ENCODE measurements around the gene AP4S1.
"Not testable (repeated sequence)": the region's sequence is repeated elsewhere in the genome, so short reads cannot be mapped to it uniquely, and the experiment has no call there.

Gene AP4S1

DNA sequence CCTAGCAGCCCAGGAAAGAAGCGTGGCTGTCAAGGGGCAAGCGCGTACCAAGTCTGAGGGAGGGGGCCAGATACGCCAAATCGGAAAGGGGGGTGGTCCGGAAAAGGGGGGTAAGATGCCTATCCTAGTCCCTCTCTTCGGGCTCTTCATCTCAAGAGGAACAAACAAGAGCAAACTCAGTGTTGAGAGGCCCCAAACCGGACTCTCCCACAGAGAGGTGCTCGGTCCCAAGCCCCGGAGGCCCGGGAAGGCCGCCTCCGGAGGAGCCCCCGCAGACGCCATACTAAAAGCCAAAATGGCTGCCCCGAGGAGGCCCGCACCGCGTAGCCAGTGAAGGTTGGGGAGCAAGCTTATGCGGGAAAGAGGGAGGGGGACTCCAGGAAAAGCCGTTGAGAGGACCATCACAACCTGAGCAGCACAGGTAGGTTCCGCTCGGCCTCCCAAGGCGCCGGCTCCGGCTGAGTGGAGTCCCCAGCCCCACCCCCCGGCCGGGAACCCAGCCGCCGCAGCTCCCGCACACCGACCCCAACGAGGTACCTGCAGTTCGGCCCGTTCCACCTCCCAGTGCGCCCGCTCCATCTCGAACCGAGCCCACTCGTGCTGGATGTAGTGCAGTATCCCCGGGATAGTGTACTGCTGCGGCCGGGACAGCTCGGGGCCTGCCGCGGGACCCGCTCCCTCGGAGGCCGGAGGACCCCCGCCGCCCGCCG lies at the start of gene AP4S1:
TSS of gene AP4S1 (plus strand) at position 283 of the 710 bp plus-strand sequence. CDS start 40,548 bp downstream, outside the sequence.
- no peak for DNase-seq

- DNase-seq: no peak
These were observed 47.7 kb upstream of the AP4S1 start for GRCh38 chr14:30977752-30978151.

DNA sequence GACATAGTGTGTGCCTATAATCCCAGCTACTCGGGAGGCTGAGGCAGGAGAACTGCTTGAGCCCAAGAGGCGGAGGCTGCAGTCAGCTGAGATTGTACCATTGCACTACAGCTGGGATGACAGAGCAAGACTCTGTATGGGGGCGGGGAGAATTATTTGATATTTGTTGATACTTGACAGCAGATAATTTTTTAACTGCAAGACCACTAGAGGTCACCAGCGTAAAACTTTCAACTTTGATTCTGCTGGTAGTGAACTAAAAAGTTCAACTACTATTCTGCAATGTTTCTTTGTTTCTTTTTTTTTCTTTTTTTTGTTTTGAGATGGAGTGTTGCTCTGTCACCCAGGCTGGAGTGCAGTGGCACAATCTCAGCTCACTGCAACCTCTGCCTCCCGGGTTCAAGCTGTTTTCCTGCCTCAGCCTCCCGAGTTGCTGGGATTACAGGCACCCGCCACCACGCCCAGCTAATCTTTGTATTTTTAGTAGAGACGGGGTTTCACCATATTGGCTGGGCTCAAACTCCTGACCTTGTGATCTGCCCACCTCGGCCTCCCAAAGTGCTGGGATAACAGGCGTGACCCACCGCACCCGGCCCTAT lies 45.2 kb upstream of the AP4S1 start:
- DNase-seq: not testable (repeated sequence)

GRCh38 chr14:30980980-30981379 lies 44.5 kb upstream of the AP4S1 start:
- DNase-seq: no peak

DNA sequence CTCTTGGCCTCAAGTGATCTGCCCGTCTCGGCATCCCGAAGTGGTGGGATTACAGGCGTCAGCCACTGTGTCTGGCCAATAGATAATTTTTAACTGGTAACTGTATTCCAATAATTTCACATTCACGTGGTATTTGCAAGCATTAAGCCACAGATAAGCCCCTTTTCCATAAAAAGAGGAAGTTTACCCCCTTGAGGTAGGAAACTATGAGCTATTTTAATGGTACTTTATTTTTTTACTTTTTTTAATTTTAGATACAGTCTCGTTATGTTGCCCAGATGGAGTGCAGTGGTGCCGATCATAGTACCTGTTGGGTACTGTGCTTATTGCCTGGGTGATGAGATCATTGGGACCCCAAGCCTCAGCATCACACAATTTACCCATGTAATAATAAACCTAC lies 42.9 kb upstream of the AP4S1 start:
- no peak for DNase-seq

DNA sequence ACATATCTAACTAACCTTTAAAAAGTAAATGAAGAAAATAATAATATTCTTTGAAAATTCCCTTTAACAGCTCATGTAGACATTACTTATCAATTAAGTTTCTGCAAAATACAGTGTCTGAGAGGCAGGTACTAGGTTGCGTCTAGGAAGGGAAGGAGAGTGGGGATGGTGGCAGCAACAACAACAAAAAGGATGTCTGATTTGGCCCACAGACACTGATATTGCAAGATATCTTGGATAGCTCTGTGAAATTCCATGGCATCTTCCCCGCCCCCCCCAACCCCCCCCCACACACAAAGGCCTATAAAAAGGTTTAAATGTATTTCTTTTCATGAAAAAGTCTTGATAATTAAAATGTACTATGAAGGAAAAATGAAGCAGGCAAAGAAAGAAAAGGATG lies 41.6 kb upstream of the AP4S1 start:
- DNase-seq: no peak

GRCh38 chr14:30985796-30986195 lies 39.7 kb upstream of the AP4S1 start:
- DNase-seq: no peak

DNA sequence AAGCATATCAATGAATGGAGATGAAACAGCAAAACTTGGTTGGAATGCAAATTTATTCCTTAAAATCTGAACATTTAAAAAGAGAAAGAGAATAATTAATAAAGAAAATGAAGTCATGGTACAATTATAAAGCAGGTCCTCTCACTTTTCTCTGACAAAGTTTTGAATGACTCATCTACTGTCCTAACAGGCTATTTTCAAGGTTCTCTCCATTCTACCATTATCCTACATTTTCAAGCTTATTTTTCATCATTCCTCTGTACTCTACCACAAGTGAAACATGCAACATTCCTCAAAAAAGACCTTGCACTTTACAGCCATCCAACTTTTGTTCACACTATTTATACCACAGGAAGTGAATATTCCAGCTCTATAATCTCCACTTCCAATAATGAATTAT lies 36.9 kb upstream of the AP4S1 start:
- no peak for DNase-seq

GRCh38 chr14:30990770-30991169 lies 34.7 kb upstream of the AP4S1 start:
- DNase-seq: no peak

GRCh38 chr14:30991408-30991807 lies 34.0 kb upstream of the AP4S1 start:
- DNase-seq: no peak

GRCh38 chr14:30993071-30993470 lies 32.4 kb upstream of the AP4S1 start:
- no peak for DNase-seq

DNA sequence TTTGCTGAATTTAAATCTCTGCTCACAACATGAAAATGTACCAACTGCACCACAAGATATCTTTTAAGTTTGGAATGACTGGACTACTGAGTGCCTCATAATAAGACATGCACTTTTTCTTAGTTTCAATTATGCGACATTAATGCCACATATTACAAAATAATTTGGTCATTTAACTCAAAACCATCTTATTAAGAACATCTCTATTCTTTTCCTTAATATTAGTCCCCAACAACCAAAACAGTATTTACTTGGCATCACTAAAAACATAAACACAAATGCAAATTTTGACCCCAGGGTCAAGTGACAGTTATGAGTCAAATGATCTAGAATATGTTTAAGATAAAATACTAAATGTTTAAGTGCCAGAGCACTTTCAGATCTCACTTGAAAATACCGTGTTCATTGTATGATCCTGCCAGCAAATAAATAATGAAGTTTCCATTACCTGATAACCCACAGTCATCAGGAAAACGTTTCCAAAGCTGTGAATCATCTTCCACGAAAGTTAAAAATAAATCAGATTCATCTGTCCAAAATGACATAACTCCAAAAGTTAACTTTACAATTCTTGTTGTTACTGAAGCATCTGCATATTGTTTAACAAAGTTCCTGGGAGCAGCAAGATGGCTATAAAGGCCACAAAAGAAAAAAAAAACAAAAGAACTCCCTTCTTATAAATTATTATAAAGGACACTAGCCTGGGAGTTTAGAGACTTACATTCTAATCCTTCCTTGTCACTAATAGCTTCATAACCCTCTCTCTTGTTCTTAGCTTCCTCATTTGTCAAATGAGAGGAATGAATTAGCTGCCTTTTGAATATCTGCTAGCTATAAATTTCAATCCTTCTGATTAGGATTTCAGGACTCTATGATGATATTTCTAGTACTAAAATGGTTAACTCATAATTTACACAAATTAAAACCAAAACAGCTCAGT lies 30.5 kb upstream of the AP4S1 start:
- DNase-seq: no peak

DNA sequence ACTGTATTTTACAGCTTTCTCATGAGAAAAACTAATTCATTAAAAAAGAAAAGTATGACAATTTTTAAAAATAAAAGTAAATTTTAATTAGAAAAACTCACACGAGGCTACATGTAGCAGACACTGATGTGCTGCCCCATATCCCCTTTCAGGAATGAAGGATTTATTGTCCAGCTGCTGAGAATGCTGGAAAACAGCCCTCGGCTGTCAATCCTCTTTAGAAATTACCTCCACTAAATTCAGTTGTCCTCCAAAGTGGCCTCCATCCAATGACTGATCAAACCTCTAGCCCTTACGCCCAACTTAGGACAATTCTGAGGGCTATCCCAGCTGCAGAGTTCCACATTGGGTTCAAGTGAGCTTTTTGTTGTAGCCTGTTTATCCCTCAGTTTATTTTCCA lies 29.8 kb upstream of the AP4S1 start:
- DNase-seq: no peak

GRCh38 chr14:30996892-30997659 lies 28.4 kb upstream of the AP4S1 start:
- DNase-seq: no peak

DNA sequence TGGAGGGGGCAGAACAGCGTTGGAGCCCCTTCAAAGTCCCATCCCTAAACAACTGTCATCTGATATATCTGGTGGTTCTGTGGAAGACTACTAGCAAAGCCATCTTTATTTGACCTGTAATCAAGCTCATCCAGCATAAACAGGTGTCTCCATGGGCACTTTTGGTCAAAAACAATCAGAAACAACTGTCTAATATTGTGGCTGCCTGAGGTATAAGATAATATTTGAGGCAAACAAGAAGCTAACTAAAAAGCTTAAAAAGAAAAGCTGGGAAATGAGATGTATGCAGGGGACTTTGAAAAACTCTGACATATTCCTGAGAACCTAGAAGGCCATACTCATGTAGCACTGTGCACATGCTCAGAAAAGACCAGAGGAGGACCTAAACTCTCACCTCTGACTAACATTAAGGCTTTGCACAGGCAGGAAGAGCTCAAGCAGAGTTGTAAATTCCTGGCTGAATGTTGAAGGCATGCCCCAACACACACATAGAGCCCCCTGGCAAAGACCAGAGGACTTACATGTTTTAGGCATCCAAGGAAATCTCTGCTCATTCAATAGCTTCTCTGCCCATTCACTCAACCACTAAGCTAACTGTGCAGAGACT lies 27.2 kb upstream of the AP4S1 start:
- no peak for DNase-seq

- no peak for DNase-seq
These were observed 26.2 kb upstream of the AP4S1 start for GRCh38 chr14:30999038-30999773.

GRCh38 chr14:31000629-31001338 lies 24.7 kb upstream of the AP4S1 start:
- no peak for DNase-seq

GRCh38 chr14:31001339-31001658 lies 24.1 kb upstream of the AP4S1 start:
- DNase-seq: no peak

DNA sequence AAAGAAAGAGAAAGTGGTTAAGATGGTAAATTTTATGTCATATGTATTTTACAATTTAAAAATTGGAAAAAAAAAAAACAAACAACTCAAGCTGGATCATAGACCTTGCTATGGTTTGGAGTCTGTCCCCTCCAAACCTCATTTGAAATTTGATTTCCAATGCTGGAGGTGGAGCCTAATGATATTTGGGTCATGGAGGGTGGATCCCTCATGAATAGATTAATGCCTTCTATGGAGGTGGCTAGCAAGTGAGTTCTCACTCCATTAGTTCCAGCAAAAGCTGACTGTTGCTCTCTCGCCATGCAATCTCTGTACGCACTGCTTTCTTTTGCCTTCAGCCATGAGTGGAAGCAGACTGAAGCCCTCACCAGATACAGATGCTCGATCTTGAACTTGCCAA lies 22.2 kb upstream of the AP4S1 start:
- no peak for DNase-seq

DNA sequence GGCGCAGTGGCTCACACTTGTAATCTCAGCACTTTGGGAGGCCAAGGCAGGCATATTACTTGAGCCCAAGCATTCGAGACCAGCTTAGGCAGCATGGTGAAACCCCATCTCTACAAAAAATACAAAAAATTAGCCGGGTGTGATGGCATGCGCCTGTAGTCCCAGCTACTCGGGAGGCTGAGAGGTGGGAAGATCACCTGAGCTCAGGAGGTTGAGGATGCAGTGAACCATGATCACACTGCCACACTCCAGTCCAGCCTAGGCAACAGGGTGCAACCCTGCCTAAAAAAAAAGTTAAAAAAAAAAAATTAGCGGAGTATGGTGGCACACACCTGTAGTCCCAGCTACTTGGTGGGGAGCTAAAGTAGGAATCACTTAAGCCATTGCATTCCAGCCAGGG lies 21.4 kb upstream of the AP4S1 start:
- not testable (repeated sequence) for DNase-seq

GRCh38 chr14:31006703-31007102 lies 18.7 kb upstream of the AP4S1 start:
- no peak for DNase-seq
